Measurements from ENCODE around the gene KMT2C.

KMT2C gene

DNA sequence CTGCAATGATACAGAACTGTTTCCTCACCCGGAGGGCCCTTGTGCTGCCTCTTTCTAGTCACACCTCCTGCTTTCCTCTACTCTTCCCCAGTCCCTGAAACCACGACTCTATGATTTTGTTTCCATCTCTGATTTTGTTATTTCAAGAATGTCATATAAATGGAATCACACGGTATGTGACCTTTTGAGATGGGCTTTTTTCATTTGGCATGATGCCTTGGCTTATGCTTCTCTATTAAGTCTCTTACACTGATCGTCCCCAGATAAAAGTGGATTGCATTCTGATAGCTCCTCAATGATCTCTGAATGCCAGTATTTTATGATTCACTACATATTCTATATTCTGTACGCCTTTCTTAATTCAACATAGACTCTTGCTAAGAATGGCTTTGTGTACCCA is 332.1 kb downstream of the KMT2C start:
- DNase-seq (ENCODE audit: low spot score), result no peak
- in situ Hi-C loops (cut with MboI; ENCODE audit: low pct_unique_long_range_greater_than_20kb, low sequenced_read_pairs, unreplicated experiment), result no loop called here
- TF ChIP-seq, protein P1, sequence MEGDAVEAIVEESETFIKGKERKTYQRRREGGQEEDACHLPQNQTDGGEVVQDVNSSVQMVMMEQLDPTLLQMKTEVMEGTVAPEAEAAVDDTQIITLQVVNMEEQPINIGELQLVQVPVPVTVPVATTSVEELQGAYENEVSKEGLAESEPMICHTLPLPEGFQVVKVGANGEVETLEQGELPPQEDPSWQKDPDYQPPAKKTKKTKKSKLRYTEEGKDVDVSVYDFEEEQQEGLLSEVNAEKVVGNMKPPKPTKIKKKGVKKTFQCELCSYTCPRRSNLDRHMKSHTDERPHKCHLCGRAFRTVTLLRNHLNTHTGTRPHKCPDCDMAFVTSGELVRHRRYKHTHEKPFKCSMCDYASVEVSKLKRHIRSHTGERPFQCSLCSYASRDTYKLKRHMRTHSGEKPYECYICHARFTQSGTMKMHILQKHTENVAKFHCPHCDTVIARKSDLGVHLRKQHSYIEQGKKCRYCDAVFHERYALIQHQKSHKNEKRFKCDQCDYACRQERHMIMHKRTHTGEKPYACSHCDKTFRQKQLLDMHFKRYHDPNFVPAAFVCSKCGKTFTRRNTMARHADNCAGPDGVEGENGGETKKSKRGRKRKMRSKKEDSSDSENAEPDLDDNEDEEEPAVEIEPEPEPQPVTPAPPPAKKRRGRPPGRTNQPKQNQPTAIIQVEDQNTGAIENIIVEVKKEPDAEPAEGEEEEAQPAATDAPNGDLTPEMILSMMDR (IDR thresholded peaks at IDR 0.05; ENCODE audit: extremely low read depth, insufficient read depth, missing control alignments), result no peak

DNA sequence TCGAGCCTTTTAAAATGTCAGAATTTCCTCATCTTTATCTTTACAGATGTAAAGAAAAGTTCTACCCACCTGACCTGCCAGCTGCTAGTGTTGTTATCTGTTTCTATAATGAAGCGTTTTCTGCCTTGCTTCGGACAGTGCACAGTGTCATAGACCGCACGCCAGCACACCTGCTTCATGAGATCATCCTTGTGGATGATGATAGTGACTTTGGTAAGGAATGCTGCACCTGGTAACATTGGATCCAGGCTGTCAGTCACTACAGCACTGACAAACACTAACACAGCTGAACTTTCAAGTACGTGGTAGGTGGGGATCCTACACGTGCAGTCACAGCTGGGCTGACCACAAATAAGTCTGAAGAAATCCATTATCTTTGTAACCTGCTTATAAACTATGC is 332.7 kb downstream of the KMT2C start:
- TF ChIP-seq, protein P1 (IDR thresholded peaks at IDR 0.05; ENCODE audit: extremely low read depth, insufficient read depth, missing control alignments), result no peak
- DNase-seq (ENCODE audit: low spot score), result no peak
- in situ Hi-C loops (cut with MboI; ENCODE audit: low pct_unique_long_range_greater_than_20kb, low sequenced_read_pairs, unreplicated experiment), result no loop called here

DNA sequence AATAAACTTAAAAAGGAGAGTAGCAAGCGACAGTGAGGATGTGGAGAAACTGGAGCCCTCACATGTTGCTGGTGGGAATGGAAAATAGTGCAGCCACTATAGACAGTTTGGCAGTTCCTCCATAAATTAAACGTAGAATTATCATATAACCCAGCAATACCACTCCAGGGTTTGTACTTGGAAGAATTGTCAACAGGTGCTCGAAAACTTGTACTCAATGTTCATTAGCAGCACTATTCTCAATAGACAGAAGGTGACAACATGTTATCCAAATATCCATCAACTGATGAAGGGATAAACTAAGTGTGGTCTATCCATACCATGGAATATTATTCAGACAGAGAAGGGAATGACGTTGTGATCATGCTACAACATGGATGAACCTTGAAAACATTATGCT is 338.5 kb downstream of the KMT2C start:
- DNase-seq (ENCODE audit: low spot score), result no peak
- TF ChIP-seq, protein P1 (IDR thresholded peaks at IDR 0.05; ENCODE audit: extremely low read depth, insufficient read depth, missing control alignments), result no peak
- in situ Hi-C loops (cut with MboI; ENCODE audit: low pct_unique_long_range_greater_than_20kb, low sequenced_read_pairs, unreplicated experiment), result no loop called here

DNA sequence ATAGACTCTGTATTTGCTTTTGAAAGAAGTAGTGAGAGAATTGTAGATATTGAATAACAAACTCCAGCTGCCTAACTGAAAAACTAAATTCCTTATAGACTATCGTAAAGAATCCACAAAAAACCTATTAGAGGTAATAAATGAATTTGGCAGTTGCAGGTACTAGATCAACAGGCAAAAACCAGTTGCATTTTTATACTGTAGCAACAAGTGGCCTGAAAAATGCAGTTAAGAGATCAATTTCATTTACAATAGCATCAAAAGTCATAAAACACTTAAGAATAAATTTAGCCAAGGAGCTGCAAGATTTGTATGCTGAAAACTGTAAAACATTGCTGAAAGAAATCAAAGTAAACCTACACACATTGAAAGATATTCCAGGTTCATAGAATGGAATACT is 340.0 kb downstream of the KMT2C start:
- TF ChIP-seq, protein P1 (IDR thresholded peaks at IDR 0.05; ENCODE audit: extremely low read depth, insufficient read depth, missing control alignments), result no peak
- DNase-seq (ENCODE audit: low spot score), result no peak
- in situ Hi-C loops (cut with MboI; ENCODE audit: low pct_unique_long_range_greater_than_20kb, low sequenced_read_pairs, unreplicated experiment), result no loop called here

DNA sequence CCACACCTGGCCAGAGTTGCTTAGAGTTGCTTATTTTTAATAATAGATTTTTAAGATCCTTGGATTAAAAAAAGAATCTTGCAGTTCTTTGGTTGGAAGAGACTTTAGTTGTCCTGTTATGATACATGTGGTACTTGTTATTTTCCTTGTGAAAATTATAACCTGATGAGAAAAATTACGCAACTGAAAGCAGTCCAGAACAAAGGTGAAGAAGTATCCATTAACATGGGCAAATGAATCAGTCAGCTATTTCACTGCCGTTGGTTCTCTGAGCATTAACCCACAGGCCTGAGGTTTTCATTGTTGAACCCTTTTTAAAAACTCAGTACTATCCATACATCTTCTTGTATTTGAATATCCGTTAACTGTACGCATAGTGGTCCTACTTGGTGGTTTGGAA is 342.1 kb downstream of the KMT2C start:
- in situ Hi-C loops (cut with MboI; ENCODE audit: low pct_unique_long_range_greater_than_20kb, low sequenced_read_pairs, unreplicated experiment), result no loop called here
- TF ChIP-seq, protein P1 (IDR thresholded peaks at IDR 0.05; ENCODE audit: extremely low read depth, insufficient read depth, missing control alignments), result no peak
- no peak for DNase-seq (ENCODE audit: low spot score)

DNA sequence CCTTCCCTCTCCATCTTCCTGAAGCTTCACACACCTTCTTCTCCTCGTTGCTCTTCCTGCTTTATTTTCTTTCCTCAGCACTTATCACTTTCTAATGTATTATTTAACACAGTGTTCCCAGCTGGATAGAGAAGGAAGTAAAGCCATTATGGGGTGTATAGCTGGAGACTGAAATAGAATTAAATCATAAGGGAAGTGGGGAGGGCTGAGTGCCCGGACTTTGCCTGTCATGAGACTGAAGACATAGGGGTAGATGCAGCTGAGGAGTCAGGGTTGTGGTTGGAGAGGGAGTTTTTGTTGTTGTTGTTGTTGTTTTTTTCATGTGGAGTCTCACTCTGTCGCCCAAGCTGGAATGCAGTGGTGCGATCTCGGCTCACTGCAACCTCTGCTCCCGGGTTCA is 345.1 kb downstream of the KMT2C start:
- in situ Hi-C loops (cut with MboI; ENCODE audit: low pct_unique_long_range_greater_than_20kb, low sequenced_read_pairs, unreplicated experiment), result no loop called here
- TF ChIP-seq, protein P1 (IDR thresholded peaks at IDR 0.05; ENCODE audit: extremely low read depth, insufficient read depth, missing control alignments), result no peak
- no peak for DNase-seq (ENCODE audit: low spot score)

DNA sequence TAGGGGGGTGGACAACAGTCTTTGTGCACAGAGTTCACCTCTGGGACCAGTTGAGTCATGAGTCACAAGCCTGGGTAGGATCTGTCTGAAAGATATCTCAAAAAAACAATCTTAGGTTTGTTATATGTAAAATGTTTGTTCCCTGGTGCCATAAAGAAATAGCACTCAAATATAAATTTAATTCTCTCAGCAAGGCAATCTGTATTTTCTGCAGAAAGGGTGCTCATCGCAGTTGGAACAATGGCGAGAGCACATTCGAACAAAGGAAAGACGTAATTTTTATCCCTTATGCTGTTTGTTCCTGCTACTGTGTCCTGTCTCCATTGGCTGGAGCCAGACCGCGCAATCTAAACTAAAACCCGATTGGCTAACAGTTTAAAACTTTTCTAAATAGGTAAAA is 346.6 kb downstream of the KMT2C start:
- in situ Hi-C loops (cut with MboI; ENCODE audit: low pct_unique_long_range_greater_than_20kb, low sequenced_read_pairs, unreplicated experiment), result no loop called here
- no peak for DNase-seq (ENCODE audit: low spot score)
- TF ChIP-seq, protein P1 (IDR thresholded peaks at IDR 0.05; ENCODE audit: extremely low read depth, insufficient read depth, missing control alignments), result no peak

Data from GM13977 (cell line).